HG03103 (cell line): ENCODE results near the gene ARRB1.
"Not testable (repeated sequence)": the region's sequence is repeated elsewhere in the genome, so short reads cannot be mapped to it uniquely, and the experiment has no call there.

Experiments used
- ATAC-seq: cut with Tn5 transposase; IDR thresholded peaks from one replicate; pipeline ENCODE4 v1.9.1; 2021; ENCODE audit warnings: low read depth; ENCODE audit not compliant: unreplicated experiment

ARRB1 gene

GRCh38 chr11:75277991-75278790 is 73.3 kb downstream of the ARRB1 start:
- ATAC-seq = no peak

DNA sequence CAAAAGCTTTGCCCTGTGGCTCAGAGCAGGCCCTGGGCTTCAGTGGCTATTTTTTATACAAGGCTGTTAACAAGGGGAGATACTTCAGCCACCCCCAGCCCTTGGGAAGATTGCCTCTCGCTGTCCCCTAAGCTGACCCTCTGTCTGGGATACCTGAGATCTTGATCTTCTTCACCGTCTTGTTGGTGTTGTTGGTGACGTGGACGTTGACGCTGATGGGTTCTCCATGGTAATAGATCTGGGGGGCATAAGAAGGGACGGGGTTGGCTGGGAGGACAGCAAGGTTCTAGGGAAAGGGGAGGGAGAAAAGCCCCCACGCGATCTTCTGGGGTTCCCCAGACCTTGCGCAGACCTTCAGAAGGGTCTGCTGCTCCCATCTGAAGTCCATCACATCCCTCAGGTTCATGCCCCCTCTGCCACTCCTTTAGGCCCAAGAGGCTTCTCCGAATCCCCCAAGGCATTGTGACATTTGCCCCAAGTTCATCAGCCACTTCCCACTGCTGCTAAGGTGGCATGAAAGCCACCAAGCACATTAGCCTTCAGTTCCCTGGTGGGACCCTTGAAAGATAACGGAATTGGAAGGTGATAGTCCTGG is 74.2 kb downstream of the ARRB1 start:
- ATAC-seq = no peak

DNA sequence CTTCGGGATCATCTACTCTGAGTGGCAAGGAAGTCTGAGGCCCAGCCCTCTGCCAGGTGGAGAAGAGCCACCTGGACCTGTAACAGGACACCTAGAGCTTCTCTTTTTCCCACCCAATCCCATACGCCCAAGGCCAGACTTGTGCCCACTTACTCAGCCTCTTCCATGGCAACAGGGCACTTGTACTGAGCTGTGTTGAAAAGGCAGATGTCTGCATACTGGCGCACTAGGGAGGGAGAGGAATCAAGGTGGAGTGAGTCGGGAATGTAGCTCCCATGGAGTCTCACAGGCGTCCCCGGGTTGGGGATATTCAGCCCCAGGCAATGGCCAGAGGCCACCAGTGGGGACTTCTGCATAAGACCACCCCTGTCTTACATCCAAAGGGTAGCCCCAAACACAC is 74.8 kb downstream of the ARRB1 start:
- no peak for ATAC-seq

DNA sequence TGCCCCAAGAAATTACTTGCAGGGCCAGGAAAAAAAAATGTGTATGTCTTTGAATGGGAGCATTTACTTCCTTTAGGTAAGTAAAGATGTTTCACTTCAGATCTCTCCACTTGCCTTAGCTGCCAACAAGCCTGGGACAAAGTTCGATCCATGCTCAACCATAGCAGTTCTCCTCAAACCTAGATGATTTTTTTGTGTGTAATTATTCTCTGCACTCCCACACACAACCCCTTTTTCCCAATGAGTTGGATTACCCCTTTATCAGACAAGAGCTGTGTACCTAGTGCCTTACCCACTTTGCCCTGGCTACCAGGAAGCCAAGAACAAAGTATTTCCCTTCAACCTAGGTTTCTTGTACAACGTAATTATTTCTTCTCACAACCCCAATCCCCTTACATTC is 75.3 kb downstream of the ARRB1 start:
- ATAC-seq = no peak

GRCh38 chr11:75275581-75275980 is 75.9 kb downstream of the ARRB1 start:
- ATAC-seq = no peak

- ATAC-seq = not testable (repeated sequence)
Observed at GRCh38 chr11:75274716-75275115, 76.7 kb downstream of the ARRB1 start.

DNA sequence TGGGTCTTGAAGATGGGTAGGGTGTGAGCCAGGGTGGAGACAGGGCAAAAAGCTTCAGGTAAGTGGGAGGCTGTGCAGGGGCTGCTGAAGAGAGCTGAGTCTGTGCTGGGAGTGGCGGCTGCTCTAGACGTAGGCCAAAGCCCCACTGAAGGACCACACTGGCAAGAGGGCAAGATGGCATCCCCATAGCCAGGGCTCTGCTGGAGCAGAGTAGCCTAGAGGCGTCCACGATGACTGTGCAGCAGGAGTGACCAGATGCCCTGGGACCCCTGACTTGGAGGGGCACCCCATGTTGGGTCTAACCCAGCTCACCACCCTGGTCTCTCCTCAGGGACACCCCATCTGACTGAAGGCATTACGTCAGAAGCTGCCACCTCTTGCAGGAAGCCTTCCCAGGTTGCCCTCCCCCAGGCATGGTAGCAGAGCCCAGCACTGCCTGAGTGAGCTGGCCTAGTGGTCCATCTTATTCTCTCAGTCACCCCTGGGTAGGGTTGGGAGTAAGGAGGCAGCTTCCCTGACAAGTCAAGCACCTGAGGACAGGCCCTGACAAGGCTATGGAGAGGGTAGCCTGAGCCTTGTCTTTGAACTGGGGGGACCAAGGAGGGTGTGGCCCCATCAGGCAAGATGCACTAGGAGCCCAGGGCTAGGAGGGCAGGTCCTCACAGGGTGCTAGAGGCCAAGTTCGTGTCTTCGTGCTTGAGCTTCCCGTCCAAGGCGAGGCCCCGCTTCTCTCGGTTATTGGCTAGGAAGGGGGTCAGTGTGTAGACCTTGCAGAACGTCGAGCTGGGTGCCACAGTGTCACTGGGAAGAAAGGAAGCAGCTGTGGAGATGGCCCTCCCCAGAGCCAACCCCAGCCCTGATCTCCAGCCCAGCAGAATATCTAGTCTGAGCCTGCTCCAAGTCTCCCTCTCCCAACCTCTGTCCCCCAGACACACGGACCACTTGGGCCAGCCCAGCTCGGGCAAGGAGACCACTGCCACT is 77.8 kb downstream of the ARRB1 start:
- ATAC-seq = no peak

GRCh38 chr11:75272821-75273301 is 78.6 kb downstream of the ARRB1 start:
- no peak for ATAC-seq

GRCh38 chr11:75272391-75272790 is 79.1 kb downstream of the ARRB1 start:
- ATAC-seq = no peak

GRCh38 chr11:75271730-75272129 is 79.7 kb downstream of the ARRB1 start:
- ATAC-seq = no peak

DNA sequence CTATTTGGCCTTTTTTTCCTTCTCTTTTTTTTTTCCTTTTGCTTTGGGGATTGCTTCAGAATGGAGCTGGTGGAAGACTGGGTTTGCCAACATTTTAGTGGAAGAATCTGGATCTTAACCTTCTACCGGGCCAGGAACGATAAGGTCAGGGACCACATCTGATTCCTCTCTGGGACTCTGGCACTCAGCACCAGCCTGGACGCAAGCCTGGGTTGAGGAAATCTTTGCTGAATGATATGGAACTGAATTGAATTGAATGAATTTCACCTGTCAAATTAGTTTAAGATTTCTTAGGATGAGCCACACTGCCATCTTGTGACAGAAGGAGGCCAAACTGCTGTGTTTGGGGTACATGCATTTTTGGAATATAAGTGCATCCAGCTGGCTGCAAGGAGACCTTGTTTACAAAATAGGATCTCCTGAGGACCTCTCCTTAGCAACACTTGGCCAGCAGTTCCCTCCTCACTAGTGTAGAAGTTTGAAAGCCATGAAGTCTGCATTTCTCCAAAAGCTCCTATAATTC is 80.5 kb downstream of the ARRB1 start:
- no peak for ATAC-seq

- ATAC-seq = no peak
Observed at GRCh38 chr11:75269896-75270295, 81.6 kb downstream of the ARRB1 start.

DNA sequence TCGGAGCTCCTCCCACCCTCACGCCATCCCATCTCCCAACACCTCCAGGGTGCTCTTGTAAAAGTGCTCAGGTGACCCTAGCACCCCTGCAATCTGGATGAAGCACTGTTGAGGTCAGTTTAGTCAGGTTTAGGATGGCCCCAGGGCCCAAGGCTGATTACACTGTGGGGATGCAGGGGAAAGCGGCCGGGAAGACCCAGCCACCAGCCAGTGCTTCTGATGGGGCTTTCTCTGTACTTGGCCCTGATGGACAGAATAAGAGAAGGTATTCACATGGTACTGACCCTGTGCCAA is 82.1 kb downstream of the ARRB1 start:
- no peak for ATAC-seq

GRCh38 chr11:75268626-75269366 is 82.7 kb downstream of the ARRB1 start:
- ATAC-seq = no peak

DNA sequence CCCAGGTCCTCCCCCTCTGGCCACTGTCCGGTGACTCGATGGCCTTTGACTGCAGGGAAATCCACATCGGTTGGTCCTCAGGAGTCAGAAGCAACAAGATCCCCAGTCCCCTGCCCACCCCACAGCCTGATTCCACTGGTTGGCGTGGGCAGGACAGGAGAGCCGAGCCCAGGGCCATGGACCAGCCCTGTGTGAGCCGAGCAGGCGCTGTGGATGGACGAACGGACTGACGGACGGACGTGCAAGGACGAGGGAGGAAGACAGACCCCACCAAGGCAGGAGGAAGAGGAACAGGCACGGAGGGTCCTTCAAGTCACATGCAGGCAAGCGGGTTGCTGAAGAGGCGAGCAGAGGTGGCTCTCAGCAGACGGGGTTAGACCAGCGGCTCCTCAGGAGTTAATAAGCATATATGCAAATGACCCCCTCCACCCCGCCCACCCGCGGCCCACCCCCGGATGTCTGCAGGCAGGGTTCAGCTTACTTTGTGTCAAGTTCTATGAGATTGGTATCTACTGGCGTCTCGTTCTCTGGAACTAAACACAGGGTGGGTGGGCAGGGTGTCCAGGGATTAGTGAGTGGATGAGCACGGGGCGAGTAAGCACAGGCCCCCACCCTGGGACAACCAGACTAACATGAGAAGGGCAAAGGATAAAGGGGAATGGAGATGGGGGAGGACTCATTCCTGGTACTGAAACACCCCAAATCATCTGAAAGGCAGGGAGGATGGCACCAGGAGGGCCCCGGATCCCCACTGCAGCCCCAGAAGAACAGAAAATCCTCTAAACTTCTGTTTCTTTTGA is 84.1 kb downstream of the ARRB1 start:
- no peak for ATAC-seq

GRCh38 chr11:75265851-75266531 is 85.5 kb downstream of the ARRB1 start:
- ATAC-seq = no peak

GRCh38 chr11:75264971-75265370 is 86.5 kb downstream of the ARRB1 start:
- no peak for ATAC-seq

- ATAC-seq = no peak
Observed at GRCh38 chr11:75264356-75264755, 87.1 kb downstream of the ARRB1 start.

DNA sequence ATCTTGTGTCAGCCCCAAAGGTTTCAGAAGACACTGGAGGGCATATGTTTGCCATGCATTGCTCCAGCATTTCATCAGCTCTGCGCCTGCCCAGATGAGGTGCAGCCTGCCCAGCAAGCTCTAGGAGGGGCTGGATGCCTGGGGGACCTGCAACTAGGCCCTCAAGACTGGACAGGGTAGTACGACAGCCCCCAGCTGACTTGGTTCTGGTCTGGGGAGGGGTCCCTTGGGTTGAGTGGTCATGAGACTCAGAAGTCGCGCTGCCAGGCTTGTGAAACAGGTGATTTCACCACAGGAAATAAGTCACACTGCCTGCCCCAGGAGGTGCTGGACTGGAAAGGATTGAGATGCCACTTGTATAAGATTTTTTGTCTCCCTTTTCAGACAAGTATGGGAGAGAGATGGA is 87.5 kb downstream of the ARRB1 start:
- ATAC-seq = no peak
